ENCODE results near the gene KRTCAP3.
"Not testable (repeated sequence)": the region's sequence is repeated elsewhere in the genome, so short reads cannot be mapped to it uniquely, and the experiment has no call there.

The KRTCAP3 gene

GRCh38 chr2:27441958-27442919 lies at the start of gene KRTCAP3:
TSS of gene KRTCAP3 (plus strand) at chr2:27442381. CDS start at chr2:27442413, 32 bp downstream.
- no peak for DNase-seq (ENCODE audit: low read depth in 1 of 2, low spot score in 1 of 2)

GRCh38 chr2:27393225-27393624 lies 49.0 kb upstream of the KRTCAP3 start:
- DNase-seq (ENCODE audit: low read depth in 1 of 2, low spot score in 1 of 2): no peak

GRCh38 chr2:27398962-27399361 lies 43.2 kb upstream of the KRTCAP3 start:
- no peak for DNase-seq (ENCODE audit: low read depth in 1 of 2, low spot score in 1 of 2)

- no peak for DNase-seq (ENCODE audit: low read depth in 1 of 2, low spot score in 1 of 2)
Observed at GRCh38 chr2:27400348-27401135, 41.6 kb upstream of the KRTCAP3 start.

- DNase-seq (ENCODE audit: low read depth in 1 of 2, low spot score in 1 of 2): no peak
Observed at GRCh38 chr2:27407798-27408491, 34.2 kb upstream of the KRTCAP3 start.

- peak in 1 of 2 donors; percentile 11 for DNase-seq (ENCODE audit: low read depth in 1 of 2, low spot score in 1 of 2)
Observed at GRCh38 chr2:27408601-27409320, 33.4 kb upstream of the KRTCAP3 start.

GRCh38 chr2:27409321-27410073 lies 32.7 kb upstream of the KRTCAP3 start, which contains the start of gene PPM1G:
TSS of gene PPM1G (minus strand) at chr2:27409591. CDS start at chr2:27409422, 169 bp downstream.
- peak; percentile 95 to 96 for DNase-seq (ENCODE audit: low read depth in 1 of 2, low spot score in 1 of 2)

GRCh38 chr2:27412419-27413152 lies 29.6 kb upstream of the KRTCAP3 start:
- no peak for DNase-seq (ENCODE audit: low read depth in 1 of 2, low spot score in 1 of 2)

GRCh38 chr2:27416151-27416550 lies 26.0 kb upstream of the KRTCAP3 start:
- no peak for DNase-seq (ENCODE audit: low read depth in 1 of 2, low spot score in 1 of 2)

- no peak for DNase-seq (ENCODE audit: low read depth in 1 of 2, low spot score in 1 of 2)
Observed at GRCh38 chr2:27420996-27421395, 21.2 kb upstream of the KRTCAP3 start.

GRCh38 chr2:27421660-27422250 lies 20.4 kb upstream of the KRTCAP3 start:
- DNase-seq (ENCODE audit: low read depth in 1 of 2, low spot score in 1 of 2): no peak

- no peak for DNase-seq (ENCODE audit: low read depth in 1 of 2, low spot score in 1 of 2)
Observed at GRCh38 chr2:27422958-27423357, 19.2 kb upstream of the KRTCAP3 start.

GRCh38 chr2:27425039-27425438 lies 17.1 kb upstream of the KRTCAP3 start:
- not testable (repeated sequence) for DNase-seq (ENCODE audit: low read depth in 1 of 2, low spot score in 1 of 2)

GRCh38 chr2:27427863-27428212 lies 14.3 kb upstream of the KRTCAP3 start:
- no peak for DNase-seq (ENCODE audit: low read depth in 1 of 2, low spot score in 1 of 2)

- peak; percentile 80 to 86 for DNase-seq (ENCODE audit: low read depth in 1 of 2, low spot score in 1 of 2)
Observed at GRCh38 chr2:27428213-27428977, 13.8 kb upstream of the KRTCAP3 start, which contains the start of gene NRBP1. TSS of gene NRBP1 (plus strand) at chr2:27428631. CDS start at chr2:27433274, 4,643 bp downstream.

GRCh38 chr2:27428978-27429541 lies 13.1 kb upstream of the KRTCAP3 start:
- DNase-seq (ENCODE audit: low read depth in 1 of 2, low spot score in 1 of 2): peak; percentile 44

GRCh38 chr2:27431395-27431794 lies 10.8 kb upstream of the KRTCAP3 start:
- peak in 1 of 2 donors; percentile 29 for DNase-seq (ENCODE audit: low read depth in 1 of 2, low spot score in 1 of 2)

GRCh38 chr2:27435628-27436027 lies 6.6 kb upstream of the KRTCAP3 start:
- no peak for DNase-seq (ENCODE audit: low read depth in 1 of 2, low spot score in 1 of 2)

Measured in activated CD4-positive, alpha-beta T cell treated with anti-CD3 and anti-CD28 coated beads, Interleukin-2, amount 50 U/mL, for 24 hours (primary cell).